ENCODE measurements around the gene OR10D3.
"Not testable (repeated sequence)": the region's sequence is repeated elsewhere in the genome, so short reads cannot be mapped to it uniquely, and the experiment has no call there.

OR10D3 gene

GRCh38 chr11:124183068-124183467 is at the start of gene OR10D3:
Gene OR10D3 (plus strand): TSS chr11:124183345. CDS start chr11:124185270, 1,925 bp downstream.
- DNase-seq = no peak

GRCh38 chr11:124143034-124143433 is 40.1 kb upstream of the OR10D3 start:
- DNase-seq = no peak

GRCh38 chr11:124147951-124148350 is 35.2 kb upstream of the OR10D3 start:
- DNase-seq = no peak

- peak in 1 of 2 donors; percentile 8 for DNase-seq
These were observed 32.5 kb upstream of the OR10D3 start for GRCh38 chr11:124150684-124151083.

GRCh38 chr11:124152770-124153407 is 30.3 kb upstream of the OR10D3 start:
- DNase-seq = no peak

GRCh38 chr11:124153821-124154220 is 29.3 kb upstream of the OR10D3 start:
- DNase-seq = no peak

GRCh38 chr11:124159481-124159880 is 23.7 kb upstream of the OR10D3 start:
- DNase-seq = no peak

GRCh38 chr11:124160986-124161385 is 22.2 kb upstream of the OR10D3 start:
- no peak for DNase-seq

GRCh38 chr11:124167826-124168231 is 15.3 kb upstream of the OR10D3 start:
- DNase-seq = no peak

- DNase-seq = no peak
These were observed 14.3 kb upstream of the OR10D3 start for GRCh38 chr11:124168796-124169195.

- DNase-seq = not testable (repeated sequence)
These were observed 12.8 kb upstream of the OR10D3 start for GRCh38 chr11:124170315-124170714.

- DNase-seq = no peak
These were observed 12.2 kb upstream of the OR10D3 start for GRCh38 chr11:124170801-124171586.

GRCh38 chr11:124172101-124172500 is 11.0 kb upstream of the OR10D3 start:
- DNase-seq = no peak

GRCh38 chr11:124172599-124172998 is 10.5 kb upstream of the OR10D3 start:
- DNase-seq = no peak

- DNase-seq = no peak
These were observed 9.1 kb upstream of the OR10D3 start for GRCh38 chr11:124174001-124174583.

GRCh38 chr11:124176925-124177715 is 6.0 kb upstream of the OR10D3 start:
- DNase-seq = no peak

GRCh38 chr11:124179310-124179709 is 3.8 kb upstream of the OR10D3 start:
- no peak for DNase-seq

- DNase-seq = no peak
These were observed 7.4 kb downstream of the OR10D3 start for GRCh38 chr11:124190298-124191139.

GRCh38 chr11:124193221-124194010 is 10.3 kb downstream of the OR10D3 start:
- no peak for DNase-seq

GRCh38 chr11:124194293-124195188 is 11.4 kb downstream of the OR10D3 start:
- DNase-seq = no peak

All from CD4-positive, alpha-beta T cell treated with Interleukin-1 beta for 1 hour (primary cell).